Pancreas (tissue), 10 donors: ENCODE data around the gene PRLH. TPM values are rescaled to one million over a fixed set of nuclear protein-coding genes. Genes with fewer than 3 reads are reported as not detected.

Experiments
- ATAC-seq, 4 donors: fragments of 200-7000 bp; cut with Tn5 transposase; one replicate each; pipeline versions ENCODE4 v1.8.0 to v1.9.1; 2020; ENCODE audit warnings: mild to moderate bottlenecking in 4 of 4, moderate library complexity in 4 of 4
- DNase-seq, 6 donors: peaks; one replicate each; pipeline ENCODE4 v3.0.0-alpha.2; 2020
- FAIRE-seq: peaks from 2 replicates; lab custom pipeline; 2012; peaks lifted over from hg19 to GRCh38; lab: Jason Lieb, UNC
- H3K27ac ChIP-seq, 4 donors: fragments of 200-600 bp; sonication (generic); 1 replicate in 3 of 4; 2 replicates in 1 of 4; pipeline versions ENCODE4 v1.5.0 to v1.8.0; 2020
- H3K27me3 ChIP-seq, 4 donors: fragments of 200-600 bp; one replicate each; pipeline ENCODE4 v1.8.0; 2021
- H3K36me3 ChIP-seq, 3 donors: fragments of 200-600 bp; sonication (generic) in 1 of 3; one replicate each; pipeline versions ENCODE4 v1.5.0 to v1.8.0; 2020 to 2021
- H3K4me1 ChIP-seq, 3 donors: fragments of 200-600 bp; one replicate each; pipeline ENCODE4 v1.8.0; 2021
- H3K4me3 ChIP-seq, 4 donors: fragments of 200-600 bp; sonication (generic) in 2 of 4; one replicate each; pipeline versions ENCODE4 v1.5.0 to v1.8.0; 2020 to 2021
- H3K9me3 ChIP-seq, 4 donors: fragments of 200-600 bp; one replicate each; pipeline ENCODE4 v1.8.0; 2021
- CTCF ChIP-seq, 4 donors: fragments of 200-600 bp; sonication (generic) in 3 of 4; IDR thresholded peaks; one replicate each; pipeline versions ENCODE4 v1.5.0 to v1.8.0; 2021; ENCODE audit warnings: antibody characterized with exemption in 4 of 4
- WGBS, 2 donors: extraction: QIAGEN DNeasy Blood & Tissue Kit; methylation state at CpG; one replicate each; pipeline ENCODE4 v1.1.7; 2013; 5-methylcytosine and 5-hydroxymethylcytosine counted together
- intact Hi-C, 3 donors: fragments of 100-400 bp; cut with DNase I; formaldehyde crosslinking; loops; one replicate each; pipeline versions ENCODE4 v1.11.1 to v1.14.2; 2022
- polyA plus RNA-seq, 2 donors: library from polyadenylated mRNA; stranded (reverse); fragments of 200-250 nt; gene quantifications; one replicate each; pipeline ENCODE4 v1.2.3, GENCODE V29; 2013
- total RNA-seq, 6 donors: library from RNA; stranded (reverse); fragmentation: NEBNext Ultra II Directional in 4 of 6; extraction: Animal tissue kit (Norgen Biotek cat#: 25700) in 4 of 6; gene quantifications; one replicate each; pipeline versions ENCODE4 v1.2.1 to v1.2.4, GENCODE V29; 2021 to 2023
- donor health status: healthy with polysubstance abuse.
- donor health status: DM: no; HTN: no; CAD: no; lungs with moderate emphysema.
- donor health status: DM: no; HTN: no; CAD: no.
- donor health status: control.
- donor health status: control.
- donor health status: Bipolar disorder and iron deficiency.
- donor health status: DM: yes; HTN: yes; CAD: no.
- donor health status: DM: no; HTN: no; CAD: no.
- donor health status: DM: no; HTN: no; CAD: no.
- donor health status: DM: yes; HTN: yes; CAD: no.

The PRLH gene
- total and polyA plus RNA-seq, 8 donors, result not detected

DNA sequence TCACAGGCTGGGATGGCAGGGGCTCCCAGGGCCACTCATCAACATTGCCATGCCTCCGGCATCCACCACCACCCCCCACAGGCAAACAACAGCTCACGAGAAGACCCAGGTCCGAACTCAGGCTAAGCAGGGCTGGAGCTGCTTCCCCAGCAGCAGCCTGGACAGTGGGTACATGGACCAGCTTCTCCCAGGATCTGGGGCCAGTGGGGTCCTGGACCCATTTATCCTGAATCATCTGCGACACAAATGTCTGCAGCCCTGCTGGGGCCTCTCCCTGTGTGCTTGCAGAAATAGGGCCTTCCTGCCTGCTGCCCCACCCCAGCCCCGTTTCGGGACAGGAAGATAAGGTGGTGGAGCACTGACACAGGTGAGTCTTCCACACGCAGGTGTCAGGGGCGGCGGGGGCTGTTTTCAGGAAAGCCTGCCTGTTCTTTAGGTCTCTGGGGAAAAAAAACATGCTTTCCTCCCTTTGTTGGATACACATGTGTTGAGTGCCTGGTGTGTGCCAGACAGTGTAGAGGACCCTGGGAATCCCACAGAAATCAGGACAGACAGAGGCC lies 4.5 kb downstream of the PRLH start:
- FAIRE-seq (no peak), ATAC-seq (no peak), DNase-seq (peak in 1 of 6 donors; percentile 54)
- Histone ChIP-seq H3K4me3 (no peak overlapping the region), H3K27ac (no peak overlapping the region), H3K36me3 (no peaks in the 10 kb centered on the region), H3K9me3 (no peaks in the 10 kb centered on the region), H3K4me1 (peaks cover 0 to 7% (median 6%) of the 10 kb centered on the region in 3 donors), H3K27me3 (no peaks in the 10 kb centered on the region)
- intact Hi-C loops, result loop anchor here in 2 of 3 donors (5.0 to 10.0 kb wide), 4 partner anchors 59 to 416 kb away; no protein-coding TSS in a partner anchor
- no peak for TF ChIP-seq CTCF (IDR thresholded peaks at IDR 0.05)
- WGBS, 2 donors, result 86 to 91% methylated on average over 9 of the region's 9 CpGs

- ATAC-seq (peak in 1 of 4 donors; percentile 4), FAIRE-seq (no peak), DNase-seq (peak in 1 of 6 donors; percentile 44)
- Histone ChIP-seq H3K36me3 (peaks cover 0 to 3% (median 0%) of the 10 kb centered on the region in 3 donors), H3K9me3 (no peaks in the 10 kb centered on the region), H3K4me3 (no peak overlapping the region), H3K27me3 (no peaks in the 10 kb centered on the region), H3K27ac (no peak overlapping the region), H3K4me1 (peaks cover 0 to 7% (median 6%) of the 10 kb centered on the region in 3 donors)
- intact Hi-C loops, result loop anchor here in 2 of 3 donors (5.0 to 10.0 kb wide), 4 partner anchors 59 to 417 kb away; no protein-coding TSS in a partner anchor
- 91 to 94% methylated on average over 7 of the region's 7 CpGs for WGBS, 2 donors
- TF ChIP-seq CTCF (IDR thresholded peaks at IDR 0.05), result no peak
Observed at GRCh38 chr2:237571551-237571950, 5.2 kb downstream of the PRLH start.

- H3K36me3 ChIP-seq, result peaks cover 0 to 9% (median 6%) of the 10 kb centered on the region in 3 donors
- no peaks in the 10 kb centered on the region for H3K9me3 ChIP-seq
- H3K27ac ChIP-seq, result no peak overlapping the region
- FAIRE-seq (no peak), ATAC-seq (peak; percentile 91 to 97 (median 96)), DNase-seq (peak; percentile 79 to 99 (median 91))
- TF ChIP-seq CTCF (IDR thresholded peaks at IDR 0.05), result peak; percentile 97 to 98 (median 98)
- WGBS, 2 donors, result 8% methylated on average over 23 to 24 of the region's 24 CpGs
- intact Hi-C loops, result loop anchor here in 2 of 3 donors (5.0 to 10.0 kb wide), 4 partner anchors 60 to 417 kb away; no protein-coding TSS in a partner anchor
- no peaks in the 10 kb centered on the region for H3K27me3 ChIP-seq
- H3K4me1 ChIP-seq, result peaks cover 0 to 7% (median 6%) of the 10 kb centered on the region in 3 donors
- H3K4me3 ChIP-seq, result no peak overlapping the region
Observed at GRCh38 chr2:237572021-237572741, 5.8 kb downstream of the PRLH start.

DNA sequence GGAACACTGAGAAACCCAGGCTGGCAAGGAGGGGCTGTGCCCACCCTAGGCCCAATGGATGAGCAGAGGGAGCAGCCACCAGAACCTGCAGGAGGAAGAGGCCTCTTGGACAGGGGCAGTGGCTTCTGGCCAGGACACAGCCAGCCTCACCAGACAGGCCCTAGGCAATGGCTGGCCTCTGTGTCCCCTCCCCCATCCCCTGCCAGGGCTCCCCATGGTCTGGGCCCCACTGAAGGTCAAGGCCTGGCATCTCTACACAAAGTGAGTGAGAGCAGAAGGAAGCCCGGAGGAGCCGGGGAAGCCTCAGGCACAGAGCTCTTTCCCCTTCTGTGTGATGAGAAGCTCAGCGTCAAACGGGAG lies 6.3 kb downstream of the PRLH start:
- H3K36me3 ChIP-seq, result peaks cover 0 to 15% (median 8%) of the 10 kb centered on the region in 3 donors
- FAIRE-seq, result no peak
- no peak overlapping the region for H3K4me3 ChIP-seq
- WGBS, 2 donors, result 57 to 64% methylated on average over 4 of the region's 4 CpGs
- H3K27ac ChIP-seq, result no peak overlapping the region
- intact Hi-C loops, result loop anchor here in 2 of 3 donors (5.0 to 10.0 kb wide), 4 partner anchors 60 to 418 kb away; no protein-coding TSS in a partner anchor
- no peak for TF ChIP-seq CTCF (IDR thresholded peaks at IDR 0.05)
- no peaks in the 10 kb centered on the region for H3K27me3 ChIP-seq
- peak in 1 of 6 donors; percentile 48 for DNase-seq
- ATAC-seq, result peak in 1 of 4 donors; percentile 6
- H3K9me3 ChIP-seq, result no peaks in the 10 kb centered on the region
- H3K4me1 ChIP-seq, result peaks cover 0 to 7% (median 6%) of the 10 kb centered on the region in 3 donors
